AG10803 (cell line): ENCODE results near the gene NEGR1.

Experiments
- DNase-seq: peaks from one replicate; pipeline ENCODE4 v3.0.0; 2010; ENCODE audit warnings: low read depth
- H3K4me3 ChIP-seq: 2 replicates; pipeline ENCODE4 v1.5.1; 2011; ENCODE audit warnings: mild to moderate bottlenecking, low read length, control low read depth
- TF ChIP-seq, protein P1 (sequence below): conservative IDR thresholded peaks from 2 replicates; pipeline ENCODE4 v1.5.1; 2011; ENCODE audit warnings: mild to moderate bottlenecking, low read length, control low read depth, inconsistent platforms

NEGR1 gene

GRCh38 chr1:72177711-72178110 lies 104.6 kb downstream of the NEGR1 start:
- no peak overlapping the region for H3K4me3 ChIP-seq
- TF ChIP-seq, protein P1, sequence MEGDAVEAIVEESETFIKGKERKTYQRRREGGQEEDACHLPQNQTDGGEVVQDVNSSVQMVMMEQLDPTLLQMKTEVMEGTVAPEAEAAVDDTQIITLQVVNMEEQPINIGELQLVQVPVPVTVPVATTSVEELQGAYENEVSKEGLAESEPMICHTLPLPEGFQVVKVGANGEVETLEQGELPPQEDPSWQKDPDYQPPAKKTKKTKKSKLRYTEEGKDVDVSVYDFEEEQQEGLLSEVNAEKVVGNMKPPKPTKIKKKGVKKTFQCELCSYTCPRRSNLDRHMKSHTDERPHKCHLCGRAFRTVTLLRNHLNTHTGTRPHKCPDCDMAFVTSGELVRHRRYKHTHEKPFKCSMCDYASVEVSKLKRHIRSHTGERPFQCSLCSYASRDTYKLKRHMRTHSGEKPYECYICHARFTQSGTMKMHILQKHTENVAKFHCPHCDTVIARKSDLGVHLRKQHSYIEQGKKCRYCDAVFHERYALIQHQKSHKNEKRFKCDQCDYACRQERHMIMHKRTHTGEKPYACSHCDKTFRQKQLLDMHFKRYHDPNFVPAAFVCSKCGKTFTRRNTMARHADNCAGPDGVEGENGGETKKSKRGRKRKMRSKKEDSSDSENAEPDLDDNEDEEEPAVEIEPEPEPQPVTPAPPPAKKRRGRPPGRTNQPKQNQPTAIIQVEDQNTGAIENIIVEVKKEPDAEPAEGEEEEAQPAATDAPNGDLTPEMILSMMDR, result no peak
- DNase-seq, result peak; percentile 24

- no peak overlapping the region for H3K4me3 ChIP-seq
- no peak for DNase-seq
- TF ChIP-seq, protein P1, result no peak
These were observed 112.1 kb downstream of the NEGR1 start for GRCh38 chr1:72170246-72170645.

DNA sequence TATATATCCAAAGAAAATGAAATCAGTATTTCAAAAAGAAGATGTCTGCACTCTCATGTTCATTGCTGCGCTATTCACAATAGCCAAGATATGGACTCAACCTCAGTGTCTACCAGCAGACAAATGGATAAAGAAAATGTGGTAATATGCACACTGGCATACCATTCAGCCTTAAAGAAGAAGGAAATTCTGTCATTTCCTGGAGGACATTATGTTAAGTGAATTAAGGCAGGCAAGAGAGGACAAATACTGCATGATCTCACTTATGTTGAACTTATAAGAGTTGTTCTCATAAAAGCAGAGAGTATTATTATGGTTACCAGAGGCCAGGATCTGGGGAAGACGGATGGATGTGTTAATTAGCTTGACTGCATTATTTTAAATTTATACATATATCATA lies 115.9 kb downstream of the NEGR1 start:
- DNase-seq, result no peak
- TF ChIP-seq, protein P1, result no peak
- no peak overlapping the region for H3K4me3 ChIP-seq

- H3K4me3 ChIP-seq, result no peak overlapping the region
- TF ChIP-seq, protein P1, result no peak
These were observed 131.8 kb downstream of the NEGR1 start for GRCh38 chr1:72150508-72150907.

GRCh38 chr1:72141875-72142274 lies 140.5 kb downstream of the NEGR1 start:
- H3K4me3 ChIP-seq, result no peak overlapping the region
- TF ChIP-seq, protein P1, result no peak
- DNase-seq, result no peak

More at GRCh38 chr1:72150508-72150907, 131.8 kb downstream of the NEGR1 start:
- peak; percentile 5 for DNase-seq

- TF ChIP-seq, protein P1, result no peak
- H3K4me3 ChIP-seq, result no peak overlapping the region
- DNase-seq, result no peak
These were observed 142.1 kb downstream of the NEGR1 start for GRCh38 chr1:72140222-72140621.

DNA sequence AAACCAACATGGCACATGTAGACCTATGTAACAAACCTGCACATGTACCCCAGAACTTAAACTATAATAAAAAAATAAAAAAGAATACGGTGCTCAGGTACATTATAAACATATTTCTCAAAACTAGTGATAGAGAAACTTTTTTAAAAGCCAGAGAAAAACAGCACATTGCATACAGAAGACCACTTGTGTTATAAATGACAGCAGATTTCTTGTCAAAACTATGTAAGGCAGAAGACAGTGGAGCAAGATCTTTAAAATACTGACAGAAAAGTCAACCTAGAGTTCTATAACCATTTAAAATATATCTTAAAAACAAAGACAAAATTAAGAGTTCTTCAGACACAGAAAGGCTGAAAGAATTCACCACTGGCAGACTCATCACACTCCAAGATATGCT lies 144.7 kb downstream of the NEGR1 start:
- H3K4me3 ChIP-seq, result no peak overlapping the region
- no peak for DNase-seq
- TF ChIP-seq, protein P1, result no peak
